ENCODE results near the gene PARS2.

The PARS2 gene

DNA sequence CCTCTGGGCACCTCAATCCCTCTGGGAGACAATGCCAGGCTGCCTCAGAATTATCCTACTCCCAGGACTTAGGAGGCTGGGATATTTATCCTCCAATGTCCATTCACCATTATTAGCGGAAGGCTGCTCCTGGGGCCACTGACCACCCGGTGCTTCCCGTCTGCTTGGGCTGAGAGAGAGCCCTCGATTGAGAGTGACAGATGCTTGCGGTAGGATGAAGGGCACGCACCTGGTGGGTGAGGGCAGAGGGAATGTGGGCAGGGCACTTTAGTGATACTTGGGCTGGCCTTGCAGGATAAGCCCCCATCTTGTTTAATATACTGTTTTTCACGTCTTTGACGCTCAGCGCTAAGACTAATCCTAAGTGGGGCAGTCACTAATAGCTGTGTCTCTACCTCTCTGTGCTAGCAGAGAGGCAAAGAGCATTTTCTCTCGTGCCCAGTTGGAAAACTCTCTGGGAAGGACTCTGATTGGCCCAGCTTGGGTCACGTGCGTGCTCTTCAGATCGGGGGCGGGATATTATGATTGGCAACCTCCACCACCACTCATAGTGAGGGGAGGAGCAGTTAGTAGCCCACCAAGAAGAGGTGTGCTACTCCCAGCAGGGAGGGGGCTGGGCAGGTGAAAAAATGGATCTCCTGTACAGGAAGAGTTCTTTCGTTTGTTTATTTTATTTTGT is 10.6 kb upstream of the PARS2 start:
- Histone ChIP-seq H3K4me1 (ENCODE audit: low read length) (no peaks in the 10 kb centered on the region), H2AFZ (ENCODE audit: low read length) (no peak overlapping the region), H3K9me3 (replicated peaks; ENCODE audit: insufficient read depth, low read length) (no peaks in the 10 kb centered on the region), H4K20me1 (ENCODE audit: insufficient read depth, low read length) (no peaks in the 10 kb centered on the region), H3K27ac (ENCODE audit: low read length) (no peak overlapping the region), H3K9me2 (replicated peaks; ENCODE audit: insufficient read depth, low read length) (no peaks in the 10 kb centered on the region), H3K9ac (ENCODE audit: low read length) (no peak overlapping the region), H3K79me2 (ENCODE audit: low read length) (no peaks in the 10 kb centered on the region), H3K27me3 (replicated peaks; ENCODE audit: insufficient read depth, low read length) (no peaks in the 10 kb centered on the region), H3K4me3 (ENCODE audit: low read length) (no peak overlapping the region), H3F3A (ENCODE audit: insufficient read depth, low read length) (no peaks in the 10 kb centered on the region), H3K4me2 (ENCODE audit: low read depth, low read length) (no peak overlapping the region), H3K36me3 (replicated peaks; ENCODE audit: insufficient read depth, low read length) (no peaks in the 10 kb centered on the region)
- no peak for TF ChIP-seq EZH2 (optimal IDR thresholded peaks at IDR 0.05; ENCODE audit: low read depth, low read length)
- TF ChIP-seq EZH2phosphoT487 (IDR thresholded peaks at IDR 0.05; ENCODE audit: low read length), result no peak
- TF ChIP-seq, protein P1, sequence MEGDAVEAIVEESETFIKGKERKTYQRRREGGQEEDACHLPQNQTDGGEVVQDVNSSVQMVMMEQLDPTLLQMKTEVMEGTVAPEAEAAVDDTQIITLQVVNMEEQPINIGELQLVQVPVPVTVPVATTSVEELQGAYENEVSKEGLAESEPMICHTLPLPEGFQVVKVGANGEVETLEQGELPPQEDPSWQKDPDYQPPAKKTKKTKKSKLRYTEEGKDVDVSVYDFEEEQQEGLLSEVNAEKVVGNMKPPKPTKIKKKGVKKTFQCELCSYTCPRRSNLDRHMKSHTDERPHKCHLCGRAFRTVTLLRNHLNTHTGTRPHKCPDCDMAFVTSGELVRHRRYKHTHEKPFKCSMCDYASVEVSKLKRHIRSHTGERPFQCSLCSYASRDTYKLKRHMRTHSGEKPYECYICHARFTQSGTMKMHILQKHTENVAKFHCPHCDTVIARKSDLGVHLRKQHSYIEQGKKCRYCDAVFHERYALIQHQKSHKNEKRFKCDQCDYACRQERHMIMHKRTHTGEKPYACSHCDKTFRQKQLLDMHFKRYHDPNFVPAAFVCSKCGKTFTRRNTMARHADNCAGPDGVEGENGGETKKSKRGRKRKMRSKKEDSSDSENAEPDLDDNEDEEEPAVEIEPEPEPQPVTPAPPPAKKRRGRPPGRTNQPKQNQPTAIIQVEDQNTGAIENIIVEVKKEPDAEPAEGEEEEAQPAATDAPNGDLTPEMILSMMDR (IDR thresholded peaks at IDR 0.05; ENCODE audit: low read length), result no peak
- peak; percentile 34 for DNase-seq

DNA sequence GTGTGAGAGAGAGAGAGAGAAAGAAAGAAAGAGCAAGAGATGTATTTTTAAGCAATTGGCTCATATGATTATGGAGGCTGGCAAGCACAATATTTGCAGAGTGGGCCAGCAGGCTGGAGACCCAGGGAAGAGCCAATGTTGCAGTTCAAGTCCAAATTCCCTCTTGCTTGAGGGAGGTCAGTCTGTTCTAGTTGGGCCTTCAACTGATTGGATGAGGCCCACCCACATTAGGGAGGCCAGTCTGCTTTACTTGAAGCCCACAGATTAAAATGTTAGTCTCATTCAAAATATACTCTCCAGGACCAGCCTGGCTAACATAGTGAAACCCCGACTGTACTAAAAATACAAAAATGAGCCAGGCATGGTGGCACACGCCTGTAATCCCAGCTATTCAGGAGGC is 8.6 kb upstream of the PARS2 start:
- Histone ChIP-seq H2AFZ (ENCODE audit: low read length) (no peak overlapping the region), H3K36me3 (replicated peaks; ENCODE audit: insufficient read depth, low read length) (no peaks in the 10 kb centered on the region), H3K9ac (ENCODE audit: low read length) (no peak overlapping the region), H3K4me2 (ENCODE audit: low read depth, low read length) (no peak overlapping the region), H3K9me3 (replicated peaks; ENCODE audit: insufficient read depth, low read length) (no peaks in the 10 kb centered on the region), H3K9me2 (replicated peaks; ENCODE audit: insufficient read depth, low read length) (no peaks in the 10 kb centered on the region), H3K27me3 (replicated peaks; ENCODE audit: insufficient read depth, low read length) (no peaks in the 10 kb centered on the region), H3K4me1 (ENCODE audit: low read length) (no peaks in the 10 kb centered on the region), H3K4me3 (ENCODE audit: low read length) (no peak overlapping the region), H3F3A (ENCODE audit: insufficient read depth, low read length) (no peaks in the 10 kb centered on the region), H3K27ac (ENCODE audit: low read length) (no peak overlapping the region), H4K20me1 (ENCODE audit: insufficient read depth, low read length) (no peaks in the 10 kb centered on the region), H3K79me2 (ENCODE audit: low read length) (no peaks in the 10 kb centered on the region)
- TF ChIP-seq EZH2 (optimal IDR thresholded peaks at IDR 0.05; ENCODE audit: low read depth, low read length) (no peak), EZH2phosphoT487 (IDR thresholded peaks at IDR 0.05; ENCODE audit: low read length) (no peak)
- TF ChIP-seq, protein P1 (IDR thresholded peaks at IDR 0.05; ENCODE audit: low read length), result no peak
- no peak for DNase-seq

DNA sequence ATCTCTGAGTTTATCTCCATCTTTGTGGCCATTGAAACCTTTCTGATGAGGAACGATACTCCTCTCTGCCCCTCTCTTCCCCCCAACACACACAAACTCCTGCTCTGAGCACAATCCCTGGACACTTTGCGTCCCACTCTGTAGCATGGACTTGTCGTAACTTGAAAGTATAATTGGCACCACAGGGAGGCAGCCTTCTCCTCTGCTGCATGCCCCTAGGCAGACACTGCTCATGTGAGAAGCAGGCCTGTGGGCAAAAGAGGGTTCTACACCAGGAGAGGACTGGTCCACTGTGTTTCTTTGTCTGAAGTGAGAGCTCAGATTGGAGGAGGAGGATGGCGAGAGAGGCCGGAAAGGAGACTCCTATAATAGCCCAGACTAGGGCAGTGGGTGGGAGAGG is 3.8 kb upstream of the PARS2 start:
- Histone ChIP-seq H3K9me2 (replicated peaks; ENCODE audit: insufficient read depth, low read length) (no peaks in the 10 kb centered on the region), H3K4me3 (ENCODE audit: low read length) (no peak overlapping the region), H3K4me2 (ENCODE audit: low read depth, low read length) (no peak overlapping the region), H2AFZ (ENCODE audit: low read length) (no peak overlapping the region), H3K9ac (ENCODE audit: low read length) (no peak overlapping the region), H3K4me1 (ENCODE audit: low read length) (no peaks in the 10 kb centered on the region), H3F3A (ENCODE audit: insufficient read depth, low read length) (no peaks in the 10 kb centered on the region), H3K27ac (ENCODE audit: low read length) (no peak overlapping the region), H3K9me3 (replicated peaks; ENCODE audit: insufficient read depth, low read length) (no peaks in the 10 kb centered on the region), H3K27me3 (replicated peaks; ENCODE audit: insufficient read depth, low read length) (no peaks in the 10 kb centered on the region), H4K20me1 (ENCODE audit: insufficient read depth, low read length) (no peaks in the 10 kb centered on the region), H3K79me2 (ENCODE audit: low read length) (peaks cover 11% of the 10 kb centered on the region), H3K36me3 (replicated peaks; ENCODE audit: insufficient read depth, low read length) (no peaks in the 10 kb centered on the region)
- TF ChIP-seq EZH2phosphoT487 (IDR thresholded peaks at IDR 0.05; ENCODE audit: low read length) (no peak), EZH2 (optimal IDR thresholded peaks at IDR 0.05; ENCODE audit: low read depth, low read length) (no peak)
- TF ChIP-seq, protein P1 (IDR thresholded peaks at IDR 0.05; ENCODE audit: low read length), result peak; percentile 10; the same call in 1 of the 2 replicates
- DNase-seq, result no peak

Data from MM.1S (cell line).